Panc1 (cell line): ENCODE measurements around the gene DAO. TPM values are rescaled to one million over a fixed set of nuclear protein-coding genes. Genes with fewer than 3 reads are reported as not detected.

ENCODE experiments used
- ATAC-seq: fragments of 200-7000 bp; cut with Tn5 transposase; 2 replicates; pipeline ENCODE4 v1.9.1; 2020; ENCODE audit warnings: mild to moderate bottlenecking, moderate library complexity
- BruUV-seq: library from RNA; stranded (reverse); fragments of 400-500 nt; replicated peaks from 2 replicates; lab custom pipeline; 2021; lab: Mats Ljungman, UMichigan
- CTCF ChIA-PET: fragments of 300-600 bp; sonication (Branson Sonifier 250); formaldehyde crosslinking; loops from one replicate; lab custom pipeline; 2022; ENCODE audit warnings: antibody characterized with exemption; lab: Charles Lee
- POLR2A ChIA-PET: fragments of 300-600 bp; sonication (Branson Sonifier 250); formaldehyde crosslinking; loops from one replicate; lab custom pipeline; 2022; ENCODE audit warnings: antibody characterized with exemption; lab: Charles Lee
- DNase-seq: peaks from one replicate; pipeline ENCODE4 v3.0.0-alpha.2; 2010; ENCODE audit warnings: low read depth, low spot score
- H3K27ac ChIP-seq: 2 replicates; pipeline ENCODE4 v1.5.1; 2011; ENCODE audit warnings: mild to moderate bottlenecking, low read length, inconsistent platforms
- H3K27me3 ChIP-seq: fragments of 200-500 bp; sonication (Bioruptor generic); 2 replicates; pipeline ENCODE4 v1.6.0; 2014; ENCODE audit warnings: low read length, inconsistent platforms; ENCODE audit not compliant: control insufficient read depth, insufficient read depth
- H3K36me3 ChIP-seq: fragments of 200-500 bp; sonication (Bioruptor generic); 2 replicates; pipeline ENCODE4 v1.5.1; 2014; ENCODE audit warnings: inconsistent platforms, mild to moderate bottlenecking, low read length, moderate library complexity; ENCODE audit not compliant: control insufficient read depth, insufficient read depth
- H3K4me1 ChIP-seq: 2 replicates; pipeline ENCODE4 v1.5.1; 2011; ENCODE audit warnings: inconsistent platforms, mild to moderate bottlenecking, low read length, moderate library complexity; ENCODE audit not compliant: control insufficient read depth, insufficient read depth
- H3K4me3 ChIP-seq, 2 experiments: 2 replicates each; pipeline ENCODE4 v1.5.1; 2011 to 2012; ENCODE audit warnings: low read depth in 2 of 2, low read length in 2 of 2, mild to moderate bottlenecking in 2 of 2, inconsistent platforms in 1 of 2, moderate library complexity in 1 of 2
- H3K9me3 ChIP-seq: fragments of 200-500 bp; sonication (Bioruptor generic); 2 replicates; pipeline ENCODE4 v1.5.1; 2014; ENCODE audit warnings: low read depth, mild to moderate bottlenecking, inconsistent platforms, low read length, moderate library complexity; ENCODE audit not compliant: control insufficient read depth, insufficient read depth
- CTCF ChIP-seq: fragments of 450-650 bp; IDR thresholded peaks from 2 replicates; pipeline ENCODE4 v1.5.1; 2017; ENCODE audit warnings: mild to moderate bottlenecking
- POLR2AphosphoS5 ChIP-seq: IDR thresholded peaks from 2 replicates; pipeline ENCODE4 v1.6.1; 2012; ENCODE audit warnings: mild to moderate bottlenecking, low read depth, low read length, moderate library complexity
- REST ChIP-seq, 2 experiments: IDR thresholded peaks; 2 replicates each; pipeline ENCODE4 v1.6.1; 2011 to 2012; ENCODE audit warnings: low read depth in 2 of 2, control low read depth in 1 of 2, low read length in 1 of 2, mild to moderate bottlenecking in 1 of 2, moderate library complexity in 1 of 2; ENCODE audit not compliant: insufficient read depth in 1 of 2
- SIN3A ChIP-seq: IDR thresholded peaks from 2 replicates; pipeline ENCODE4 v1.6.1; 2012; ENCODE audit warnings: low read depth, mild to moderate bottlenecking, low read length, moderate library complexity, borderline replicate concordance; ENCODE audit not compliant: insufficient read depth
- TCF7L2 ChIP-seq: IDR thresholded peaks from 2 replicates; pipeline ENCODE4 v1.6.1; 2011; ENCODE audit warnings: mild to moderate bottlenecking, low read depth, low read length, inconsistent platforms
- in situ Hi-C: cut with HindIII; loops from 2 replicates; pipeline ENCODE4 v1.10.0; 2016; ENCODE audit warnings: low sequenced_read_pairs, low pct_unique_long_range_greater_than_20kb
- intact Hi-C: fragments of 100-400 bp; cut with micrococcal nuclease; formaldehyde crosslinking; loops from one replicate; pipeline ENCODE4 v1.10.0; 2022; ENCODE audit not compliant: unreplicated experiment
- total RNA-seq: library from RNA; stranded (reverse); gene quantifications from one replicate; pipeline ENCODE4 v1.2.1, GENCODE V29; 2021; ENCODE audit not compliant: unreplicated experiment

Gene DAO
- total RNA-seq, 1 experiment from 2014 or later = not detected

- Histone ChIP-seq H3K36me3 (no peaks in the 10 kb centered on the region), H3K27me3 (no peaks in the 10 kb centered on the region), H3K27ac (no peak overlapping the region), H3K4me3 (no peak overlapping the region), H3K9me3 (no peaks in the 10 kb centered on the region), H3K4me1 (no peaks in the 10 kb centered on the region)
- intact Hi-C loops = no loop called here
- no TSS peak for BruUV-seq
- TF ChIP-seq POLR2AphosphoS5 = no peak
- TF ChIP-seq CTCF = no peak
- TF ChIP-seq TCF7L2 = no peak
- TF ChIP-seq SIN3A = no peak
- no peak for TF ChIP-seq REST (IDR thresholded peaks at IDR 0.05; ENCODE audit: insufficient read depth in 1 of 2, low read depth in 2 of 2, low read length in 1 of 2)
- POLR2A ChIA-PET = no interaction called here
- in situ Hi-C loops = no loop called here
- CTCF ChIA-PET = no interaction called here
- DNase-seq (no peak), ATAC-seq (no peak)
These were observed 25.8 kb downstream of the DAO start for GRCh38 chr12:108905725-108906124.

GRCh38 chr12:108906971-108907370 lies 27.1 kb downstream of the DAO start:
- ChIA-PET POLR2A (no interaction called here), CTCF (no interaction called here)
- Histone ChIP-seq H3K4me1 (no peaks in the 10 kb centered on the region), H3K9me3 (no peaks in the 10 kb centered on the region), H3K4me3 (no peak overlapping the region), H3K27me3 (no peaks in the 10 kb centered on the region), H3K27ac (no peak overlapping the region), H3K36me3 (no peaks in the 10 kb centered on the region)
- no TSS peak for BruUV-seq
- TF ChIP-seq SIN3A (no peak), TCF7L2 (no peak), CTCF (no peak), POLR2AphosphoS5 (no peak), REST (IDR thresholded peaks at IDR 0.05; ENCODE audit: insufficient read depth in 1 of 2, low read depth in 2 of 2, low read length in 1 of 2) (no peak)
- in situ Hi-C loops (no loop called here), intact Hi-C loops (no loop called here)
- no peak for DNase-seq
- no peak for ATAC-seq
